K562 (cell line): ENCODE results near the gene SPATS2. TPM values are rescaled to one million over a fixed set of nuclear protein-coding genes. Genes with fewer than 3 reads are reported as not detected.

Experiments
- ATAC-seq: fragments of 200-7000 bp; cut with Tn5 transposase; 3 replicates; pipeline ENCODE4 v1.9.1; 2020; ENCODE audit warnings: moderate library complexity
- BruUV-seq: library from RNA; stranded (reverse); fragments of 400-500 nt; replicated peaks from 2 replicates; lab custom pipeline; 2021; lab: Mats Ljungman, UMichigan
- CTCF ChIA-PET: fragments of 300-600 bp; formaldehyde crosslinking; extraction: SDS; loops from one replicate; lab custom pipeline; 2021; ENCODE audit warnings: low intra/inter-chr PET ratio; lab: Yijun Ruan, JAX
- POLR2A ChIA-PET: fragments of 300-600, 350-650 bp; sonication (Branson Sonifier 250); formaldehyde crosslinking; extraction: SDS; loops from one replicate; lab custom pipeline; 2021; ENCODE audit warnings: antibody characterized with exemption, inconsistent platforms; lab: Yijun Ruan, JAX
- DNase-seq, 4 experiments: peaks; one replicate each; pipeline versions ENCODE4 v3.0.0 to v3.0.0-alpha.2; 2011 to 2018; ENCODE audit warnings: low spot score in 3 of 4, mixed read lengths in 3 of 4; ENCODE audit errors: extremely low read depth in 1 of 4
- FAIRE-seq: peaks from 2 replicates; lab custom pipeline; 2011; peaks lifted over from hg19 to GRCh38; lab: Jason Lieb, UNC
- H2AFZ ChIP-seq: 2 replicates; pipeline ENCODE4 v1.6.0; 2011; ENCODE audit warnings: low read depth, low read length, control low read depth, inconsistent platforms
- H3K27ac ChIP-seq: fragments of 200-600 bp; 3 replicates; pipeline ENCODE4 v1.8.0; 2011; ENCODE audit warnings: low read depth, mild to moderate bottlenecking, control low read depth, inconsistent platforms, low read length, moderate library complexity, mixed read lengths; ENCODE audit errors: extremely low read depth
- H3K27me3 ChIP-seq, 2 experiments: fragments of 300-600 bp in 1 of 2; 2 replicates in 1 of 2; 3 replicates in 1 of 2; pipeline versions ENCODE4 v1.6.0 to v1.8.0; 2011; ENCODE audit warnings: inconsistent platforms in 2 of 2, low read length in 2 of 2, mild to moderate bottlenecking in 1 of 2, mixed read lengths in 1 of 2, moderate library complexity in 1 of 2; ENCODE audit not compliant: control insufficient read depth in 2 of 2, insufficient read depth in 2 of 2
- H3K36me3 ChIP-seq: fragments of 300-600 bp; 3 replicates; pipeline ENCODE4 v1.8.0; 2011; ENCODE audit warnings: mild to moderate bottlenecking, low read length, inconsistent platforms; ENCODE audit not compliant: control insufficient read depth, insufficient read depth
- H3K4me1 ChIP-seq, 2 experiments: fragments of 200-600 bp in 1 of 2; replicated peaks in 1 of 2; 2 replicates in 1 of 2; 3 replicates in 1 of 2; pipeline versions ENCODE4 v1.5.1 to v1.8.0; 2011; ENCODE audit warnings: inconsistent platforms in 2 of 2, low read length in 2 of 2, mild to moderate bottlenecking in 1 of 2, mixed read lengths in 1 of 2, moderate library complexity in 1 of 2; ENCODE audit not compliant: control insufficient read depth in 2 of 2, insufficient read depth in 2 of 2
- H3K4me2 ChIP-seq: 2 replicates; pipeline ENCODE4 v1.6.1; 2011; ENCODE audit warnings: low read length, control low read depth, inconsistent platforms, mixed read lengths; ENCODE audit not compliant: insufficient read depth
- H3K4me3 ChIP-seq: fragments of 200-600 bp; sonication (generic), shearing (Covaris generic); 2 replicates; pipeline ENCODE4 v1.5.1; 2016; ENCODE audit warnings: control low read depth, inconsistent platforms
- H3K79me2 ChIP-seq: fragments of 200-600 bp; 3 replicates; pipeline ENCODE4 v1.8.0; 2011; ENCODE audit warnings: low read length, inconsistent platforms; ENCODE audit not compliant: control insufficient read depth, insufficient read depth
- H3K9ac ChIP-seq, 2 experiments: 2 replicates each; pipeline versions ENCODE4 v1.6.0 to v1.6.1; 2011; ENCODE audit warnings: low read depth in 2 of 2, low read length in 2 of 2, control low read depth in 1 of 2, inconsistent platforms in 1 of 2, mild to moderate bottlenecking in 1 of 2, mixed read lengths in 1 of 2; ENCODE audit not compliant: insufficient read depth in 1 of 2
- H3K9me1 ChIP-seq: one replicate; pipeline ENCODE4 v1.6.0; 2011; ENCODE audit warnings: inconsistent platforms, mild to moderate bottlenecking, low read length, moderate library complexity; ENCODE audit not compliant: control insufficient read depth, insufficient read depth
- H3K9me3 ChIP-seq: replicated peaks from 2 replicates; pipeline ENCODE4 v1.5.1; 2011; ENCODE audit warnings: low read depth, low read length, inconsistent platforms; ENCODE audit not compliant: control insufficient read depth, insufficient read depth
- H4K20me1 ChIP-seq: replicated peaks from 2 replicates; pipeline ENCODE4 v1.6.1; 2011; ENCODE audit warnings: low read length, inconsistent platforms, mixed read lengths; ENCODE audit not compliant: control insufficient read depth, insufficient read depth
- CTCF ChIP-seq, 3 experiments: IDR thresholded peaks in 2 of 3; conservative IDR thresholded peaks in 1 of 3; 2 replicates each; pipeline ENCODE4 v1.5.1; 2011 to 2012; ENCODE audit warnings: low read length in 3 of 3, mild to moderate bottlenecking in 3 of 3, control low read depth in 2 of 3, improper control_type of control experiment in 1 of 3, inconsistent platforms in 1 of 3, low read depth in 1 of 3, mixed read lengths in 1 of 3, moderate library complexity in 1 of 3; ENCODE audit not compliant: insufficient read depth in 2 of 3
- EGR1 ChIP-seq: fragments of 450-650 bp; conservative IDR thresholded peaks from 2 replicates; pipeline ENCODE4 v1.6.1; 2017; ENCODE audit warnings: mild to moderate bottlenecking
- FOXP4 ChIP-seq: sonication (generic); formaldehyde crosslinking; IDR thresholded peaks from 2 replicates; pipeline ENCODE4 v1.8.0; 2022; ENCODE audit warnings: mild to moderate bottlenecking, missing genetic modification reagents, borderline replicate concordance
- KDM2B ChIP-seq: fragments of 250-450 bp; sonication (Bioruptor Pico); IDR thresholded peaks from 2 replicates; pipeline ENCODE4 v1.8.0; 2021; ENCODE audit warnings: mild to moderate bottlenecking, moderate library complexity
- SETDB1 ChIP-seq: IDR thresholded peaks from one replicate; pipeline ENCODE4 v1.6.1; 2012; ENCODE audit warnings: low read length, control low read depth, inconsistent platforms
- TRIM28 ChIP-seq: fragments of 450-650 bp; IDR thresholded peaks from 2 replicates; pipeline ENCODE4 v1.6.1; 2017
- ZBTB11 ChIP-seq, 3 experiments: fragments of 200-800 bp in 1 of 3; fragments of 250-450 bp in 1 of 3; fragments of 450-650 bp in 1 of 3; sonication (Bioruptor Pico) in 1 of 3; sonication (Bioruptor generic) in 1 of 3; formaldehyde crosslinking in 1 of 3; IDR thresholded peaks; 2 replicates each; pipeline versions ENCODE4 v1.6.1 to v1.8.0; 2016 to 2022; ENCODE audit warnings: mild to moderate bottlenecking in 2 of 3, missing genetic modification characterization in 2 of 3, missing compliant biosample characterization in 1 of 3, moderate library complexity in 1 of 3
- WGBS: fragments of 100-300 bp; shearing (Covaris generic); methylation state at CpG from one replicate; pipeline ENCODE4 v1.1.6; 2016; ENCODE audit warnings: low coverage, mixed read lengths; ENCODE audit not compliant: insufficient coverage; ENCODE audit errors: missing lambda C conversion rate; 5-methylcytosine and 5-hydroxymethylcytosine counted together
- in situ Hi-C: fragments of 300-500 bp; cut with MboI; formaldehyde crosslinking; loops from 4 replicates; pipeline ENCODE4 v1.15.0; 2018; ENCODE audit warnings: inconsistent platforms, mixed read lengths
- intact Hi-C: fragments of 100-400 bp; cut with micrococcal nuclease; formaldehyde crosslinking; loops from 2 replicates; pipeline ENCODE4 v1.14.2; 2022
- polyA plus RNA-seq, 8 experiments: library from polyadenylated mRNA; depleted of rRNA in 4 of 8; stranded (reverse) in 5 of 8; unstranded in 3 of 8; fragments of >200 nt; fragmentation: Nextera tagmentation in 2 of 8; fragmentation: Illumina TruSeq in 1 of 8; extraction: Ambion mirVana in 2 of 8; extraction: Trizol in 1 of 8; gene quantifications; 2 replicates each; pipeline versions ENCODE4 v1.2.1 to v1.2.3, GENCODE V29; 2011 to 2014; ENCODE audit warnings: inconsistent platforms in 1 of 8, missing spikeins in 1 of 8
- total RNA-seq, 7 experiments: library from RNA; depleted of rRNA in 6 of 7; stranded (reverse); fragments of >200 nt in 6 of 7; fragmentation: Illumina TruSeq in 2 of 7; extraction: Trizol in 2 of 7; gene quantifications; 2 replicates each; pipeline versions ENCODE4 v1.2.1 to v1.2.3, GENCODE V29; 2011 to 2021; ENCODE audit warnings: low replicate concordance in 1 of 7

SPATS2 gene
- total and polyA plus RNA-seq, 9 of the 15 experiments (the other 6 are each of a cell fraction or from before 2014, with no cell fraction given) = 5.4 to 48.2 (median 17.5) TPM

GRCh38 chr12:49342066-49342913 is 25.0 kb upstream of the SPATS2 start:
- Histone ChIP-seq H3K27me3 (peaks cover 24 to 26% of the 10 kb centered on the region in 2 experiments; a peak in 4 of 5 replicates), H3K9me1 (no peaks in the 10 kb centered on the region), H4K20me1 (peaks cover 4% of the 10 kb centered on the region; the same call in 1 of the 2 replicates), H3K27ac (no peak overlapping the region), H3K36me3 (no peaks in the 10 kb centered on the region), H3K79me2 (no peaks in the 10 kb centered on the region), H3K4me3 (peak overlapping the region; percentile 41), H3K9me3 (no peaks in the 10 kb centered on the region), H3K9ac (peak overlapping the region; percentile 27 to 75; a peak in 3 of 4 replicates), H2AFZ (peak overlapping the region; percentile 61), H3K4me1 (peaks cover 31 to 62% of the 10 kb centered on the region in 2 experiments), H3K4me2 (peak overlapping the region; percentile 75)
- no TSS peak for BruUV-seq
- ATAC-seq = peak; percentile 87
- CTCF ChIA-PET = interaction anchor here (0.5 to 2.9 kb wide), 11 partner anchors 8 to 364 kb away, joined by 3 to 49 read pairs (median 6); no protein-coding TSS in a partner anchor
- intact Hi-C loops = loop anchor here (1.0 to 10.0 kb wide), 4 partner anchors 11 to 367 kb away; partner anchors contain the start of genes KMT2D, RHEBL1, WNT1 and WNT10B
- WGBS = 4% methylated on average over 49 of the region's 58 CpGs
- in situ Hi-C loops = no loop called here
- peak; percentile 93 for FAIRE-seq
- POLR2A ChIA-PET = interaction anchor here (0.6 to 3.1 kb wide), 13 partner anchors 11 to 986 kb away, joined by 3 to 27 read pairs (median 4); partner anchors contain the start of genes SPATS2, TROAP and TUBA1C
- peak; percentile 94 to 96 (median 94) for DNase-seq
- TF ChIP-seq SETDB1 (no peak), ZBTB11 (CRISPR knock-in tag; IDR thresholded peaks at IDR 0.05) (no peak), CTCF (IDR thresholded peaks at IDR 0.05 in 2 of 3, conservative IDR thresholded peaks at IDR 0.05 in 1 of 3; ENCODE audit: insufficient read depth in 2 of 3, low read depth in 1 of 3, low read length in 3 of 3) (peak; percentile 98 to 99 (median 98)), EGR1 (0 out of 2 replicates have a peak, but pooled peaks have one; percentile 2), FOXP4 (CRISPR knock-in tag) (peak; percentile 55; the same call in 1 of the 2 replicates), TRIM28 (no peak), KDM2B (CRISPR knock-in tag) (peak; percentile 93)
